Psoas muscle (tissue), 8 donors: Measurements from ENCODE around the gene OPALIN. TPM values are rescaled to one million over a fixed set of nuclear protein-coding genes. Genes with fewer than 3 reads are reported as not detected.

Experiments
- ATAC-seq, 4 donors: fragments of 200-7000 bp; cut with Tn5 transposase; one replicate each; pipeline ENCODE4 v1.9.1; 2020; ENCODE audit warnings: moderate library complexity in 3 of 4, mild to moderate bottlenecking in 2 of 4
- DNase-seq, 2 donors: peaks; one replicate each; pipeline ENCODE4 v3.0.0-alpha.2; 2020
- H3K27ac ChIP-seq: fragments of 200-600 bp; one replicate; pipeline ENCODE4 v1.8.0; 2022
- H3K27me3 ChIP-seq, 3 donors: fragments of 200-600 bp in 1 of 3; one replicate each; pipeline versions ENCODE4 v1.6.1 to v1.8.0; 2013 to 2022; ENCODE audit warnings: low read length in 2 of 3, mild to moderate bottlenecking in 2 of 3, moderate library complexity in 1 of 3; ENCODE audit not compliant: insufficient read depth in 3 of 3
- H3K36me3 ChIP-seq, 2 donors: fragments of 200-600 bp in 1 of 2; one replicate each; pipeline versions ENCODE4 v1.6.1 to v1.8.0; 2013 to 2022; ENCODE audit warnings: low read depth in 1 of 2, mild to moderate bottlenecking in 1 of 2, moderate library complexity in 1 of 2; ENCODE audit not compliant: insufficient read depth in 1 of 2
- H3K4me1 ChIP-seq: fragments of 200-600 bp; one replicate; pipeline ENCODE4 v1.8.0; 2022
- H3K4me3 ChIP-seq: fragments of 200-600 bp; one replicate; pipeline ENCODE4 v1.8.0; 2022; ENCODE audit warnings: mild to moderate bottlenecking
- H3K9me3 ChIP-seq: fragments of 200-600 bp; one replicate; pipeline ENCODE4 v1.8.0; 2022
- CTCF ChIP-seq: fragments of 200-600 bp; IDR thresholded peaks from one replicate; pipeline ENCODE4 v1.8.0; 2022; ENCODE audit warnings: antibody characterized with exemption
- WGBS, 3 donors: extraction: QIAGEN DNeasy Blood & Tissue Kit; methylation state at CpG; one replicate each; pipeline versions ENCODE4 v1.1.6 to v1.1.7; 2013; 5-methylcytosine and 5-hydroxymethylcytosine counted together
- intact Hi-C, 2 donors: fragments of 100-400 bp; cut with DNase I; formaldehyde crosslinking; loops; one replicate each; pipeline versions ENCODE4 v1.11.0 to v1.14.2; 2022
- polyA plus RNA-seq, 3 donors: library from polyadenylated mRNA; stranded (reverse); fragments of 200-250 nt; gene quantifications; one replicate each; pipeline ENCODE4 v1.2.3, GENCODE V29; 2013
- total RNA-seq, 4 donors: library from RNA; stranded (reverse); fragmentation: NEBNext Ultra II Directional in 2 of 4; extraction: Animal tissue kit (Norgen Biotek cat#: 25700) in 2 of 4; gene quantifications; one replicate each; pipeline versions ENCODE4 v1.2.1 to v1.2.4, GENCODE V29; 2021 to 2023
- donor health status: healthy with polysubstance abuse.
- donor health status: DM: no; HTN: no; CAD: no; lungs with moderate emphysema.
- donor health status: Bipolar disorder and iron deficiency.
- donor health status: healthy.
- donor health status: DM: yes; HTN: yes; CAD: no.
- donor health status: DM: no; HTN: no; CAD: no.
- donor health status: DM: no; HTN: no; CAD: no.
- donor health status: DM: yes; HTN: yes; CAD: no.

Gene OPALIN
- total and polyA plus RNA-seq, 7 donors, result 0.17 TPM; not detected in 6

DNA sequence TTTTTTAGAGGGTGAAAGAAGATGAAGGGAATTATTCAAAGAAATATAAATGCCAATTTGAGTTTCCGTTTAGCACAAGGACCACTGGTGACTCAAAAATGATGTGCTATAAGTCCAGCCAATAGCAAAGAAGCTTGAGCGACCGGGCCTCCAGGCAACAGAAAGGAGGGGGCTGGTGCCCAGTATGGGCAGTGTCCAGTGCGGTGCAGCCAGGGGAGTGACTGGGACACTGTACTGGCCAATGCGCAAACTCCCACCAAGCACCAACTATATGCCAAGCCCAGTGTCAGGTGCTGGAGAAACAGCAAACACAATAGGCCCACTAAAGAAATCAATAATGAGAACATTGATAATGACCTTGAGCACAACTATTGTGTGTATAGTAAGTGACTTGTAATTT, 10.2 kb upstream of the OPALIN start:
- no peak for TF ChIP-seq CTCF
- no peak for DNase-seq
- Histone ChIP-seq H3K36me3 (no peaks in the 10 kb centered on the region), H3K4me1 (peaks cover 5% of the 10 kb centered on the region), H3K27ac (no peak overlapping the region), H3K27me3 (no peaks in the 10 kb centered on the region), H3K9me3 (no peaks in the 10 kb centered on the region), H3K4me3 (no peak overlapping the region)
- WGBS, 3 donors, result 88 to 92% (median 91%) methylated on average over 5 of the region's 5 CpGs
- intact Hi-C loops, result no loop called here
- ATAC-seq, result no peak

GRCh38 chr10:96367470-96367869, 8.7 kb upstream of the OPALIN start:
- Histone ChIP-seq H3K27ac (no peak overlapping the region), H3K27me3 (no peaks in the 10 kb centered on the region), H3K9me3 (no peaks in the 10 kb centered on the region), H3K4me3 (no peak overlapping the region), H3K36me3 (no peaks in the 10 kb centered on the region), H3K4me1 (peaks cover 5% of the 10 kb centered on the region)
- DNase-seq (no peak), ATAC-seq (no peak)
- WGBS, 3 donors, result 26 to 60% (median 27%) methylated on average over 4 of the region's 4 CpGs
- intact Hi-C loops, result no loop called here
- no peak for TF ChIP-seq CTCF

DNA sequence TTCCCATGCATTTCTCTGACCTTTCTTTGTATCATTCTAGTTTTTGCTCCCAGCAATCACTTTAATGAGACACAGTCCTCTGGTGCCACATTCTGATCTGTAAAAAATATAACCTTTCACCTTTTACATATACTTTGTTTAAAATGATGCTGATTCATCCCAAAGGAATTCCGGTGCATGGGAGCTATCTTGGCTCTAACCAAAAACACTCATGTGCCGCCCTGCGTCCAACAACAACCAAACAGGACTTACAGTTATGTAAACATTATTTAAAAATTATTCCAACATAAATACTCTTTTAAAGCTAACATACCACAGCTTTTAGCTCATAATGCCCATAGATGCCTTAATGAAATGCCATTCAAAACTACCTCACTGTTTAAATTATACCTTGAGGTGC, 7.7 kb upstream of the OPALIN start:
- ATAC-seq, result no peak

GRCh38 chr10:96365571-96365970, 6.8 kb upstream of the OPALIN start:
- Histone ChIP-seq H3K9me3 (no peaks in the 10 kb centered on the region), H3K4me1 (peaks cover 5% of the 10 kb centered on the region), H3K27me3 (no peaks in the 10 kb centered on the region), H3K4me3 (no peak overlapping the region), H3K27ac (no peak overlapping the region), H3K36me3 (no peaks in the 10 kb centered on the region)
- intact Hi-C loops, result no loop called here
- WGBS, 3 donors, result 81 to 94% (median 93%) methylated on average over 3 of the region's 3 CpGs
- ATAC-seq (no peak), DNase-seq (no peak)
- TF ChIP-seq CTCF, result no peak

More for the DNA sequence above, 7.7 kb upstream of the OPALIN start:
- Histone ChIP-seq H3K4me3 (no peak overlapping the region), H3K27ac (no peak overlapping the region), H3K27me3 (no peaks in the 10 kb centered on the region), H3K9me3 (no peaks in the 10 kb centered on the region), H3K36me3 (no peaks in the 10 kb centered on the region), H3K4me1 (peaks cover 5% of the 10 kb centered on the region)
- DNase-seq, result no peak
- intact Hi-C loops, result no loop called here
- 87 to 92% (median 91%) methylated on average over 3 of the region's 3 CpGs for WGBS, 3 donors
- TF ChIP-seq CTCF, result no peak

- Histone ChIP-seq H3K9me3 (no peaks in the 10 kb centered on the region), H3K4me1 (no peaks in the 10 kb centered on the region), H3K27me3 (no peaks in the 10 kb centered on the region), H3K36me3 (no peaks in the 10 kb centered on the region), H3K27ac (no peak overlapping the region), H3K4me3 (no peak overlapping the region)
- intact Hi-C loops, result no loop called here
- no peak for TF ChIP-seq CTCF
- no peak for ATAC-seq
- no peak for DNase-seq
- WGBS, 3 donors, result 31 to 48% (median 44%) methylated on average over 3 of the region's 3 CpGs
Observed at GRCh38 chr10:96360766-96361165, 2.0 kb upstream of the OPALIN start.
